Measurements from ENCODE around the gene TSPAN18.

DNA sequence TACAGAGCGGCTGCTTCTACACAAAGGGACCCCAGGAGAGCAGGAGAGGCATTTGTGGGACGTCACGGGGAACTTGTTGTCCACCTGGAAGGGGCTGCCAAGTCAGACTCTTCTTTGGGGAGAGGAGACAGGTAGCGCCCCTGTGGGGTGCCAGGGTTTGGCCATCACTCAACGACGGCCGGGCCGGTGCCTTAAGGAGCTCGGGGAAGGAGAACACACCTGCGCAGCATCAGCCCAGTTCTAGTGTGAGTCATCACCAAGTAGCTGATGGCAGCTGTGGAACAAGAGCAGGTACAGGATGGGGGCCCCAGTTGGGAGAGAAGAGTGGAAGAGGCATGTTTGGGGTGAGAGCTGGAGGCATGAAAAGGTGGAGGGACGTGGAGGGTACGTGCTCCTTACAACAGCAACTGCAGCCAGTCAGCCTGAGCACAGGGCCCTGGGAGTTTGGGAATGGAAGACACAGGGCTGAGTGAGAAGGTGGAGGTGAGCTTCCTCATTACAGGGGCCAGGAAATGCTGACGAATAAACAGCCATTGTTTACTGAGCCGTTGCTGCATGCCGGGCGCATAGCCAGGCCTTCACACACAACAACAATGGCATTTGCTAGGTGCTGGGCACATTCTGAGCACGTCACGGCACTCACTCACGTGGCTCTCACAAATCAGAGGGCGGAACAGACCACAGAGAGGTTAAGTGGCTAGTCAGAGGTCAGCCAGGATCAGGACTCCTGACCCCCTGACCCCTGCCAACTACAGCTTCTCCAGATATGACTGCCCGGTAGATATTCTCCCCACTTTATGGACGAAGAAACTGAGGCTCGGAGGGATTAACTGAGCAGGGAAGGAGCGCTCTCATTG, 253.0 kb downstream of the TSPAN18 start:
- TF ChIP-seq, protein P1, sequence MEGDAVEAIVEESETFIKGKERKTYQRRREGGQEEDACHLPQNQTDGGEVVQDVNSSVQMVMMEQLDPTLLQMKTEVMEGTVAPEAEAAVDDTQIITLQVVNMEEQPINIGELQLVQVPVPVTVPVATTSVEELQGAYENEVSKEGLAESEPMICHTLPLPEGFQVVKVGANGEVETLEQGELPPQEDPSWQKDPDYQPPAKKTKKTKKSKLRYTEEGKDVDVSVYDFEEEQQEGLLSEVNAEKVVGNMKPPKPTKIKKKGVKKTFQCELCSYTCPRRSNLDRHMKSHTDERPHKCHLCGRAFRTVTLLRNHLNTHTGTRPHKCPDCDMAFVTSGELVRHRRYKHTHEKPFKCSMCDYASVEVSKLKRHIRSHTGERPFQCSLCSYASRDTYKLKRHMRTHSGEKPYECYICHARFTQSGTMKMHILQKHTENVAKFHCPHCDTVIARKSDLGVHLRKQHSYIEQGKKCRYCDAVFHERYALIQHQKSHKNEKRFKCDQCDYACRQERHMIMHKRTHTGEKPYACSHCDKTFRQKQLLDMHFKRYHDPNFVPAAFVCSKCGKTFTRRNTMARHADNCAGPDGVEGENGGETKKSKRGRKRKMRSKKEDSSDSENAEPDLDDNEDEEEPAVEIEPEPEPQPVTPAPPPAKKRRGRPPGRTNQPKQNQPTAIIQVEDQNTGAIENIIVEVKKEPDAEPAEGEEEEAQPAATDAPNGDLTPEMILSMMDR (IDR thresholded peaks at IDR 0.05 in 2 of 3, conservative IDR thresholded peaks at IDR 0.05 in 1 of 3; ENCODE audit: borderline replicate concordance in 1 of 3, insufficient read depth in 1 of 3, low read depth in 2 of 3, low read length in 2 of 3): no peak
- TF ChIP-seq POLR2A (IDR thresholded peaks at IDR 0.05; ENCODE audit: borderline replicate concordance, extremely low read depth, insufficient read depth, insufficient read length) (no peak), EGR1 (IDR thresholded peaks at IDR 0.05; ENCODE audit: low read depth) (no peak), POLR2AphosphoS5 (IDR thresholded peaks at IDR 0.05; ENCODE audit: low read depth, low read length) (no peak), CBX3 (IDR thresholded peaks at IDR 0.05; ENCODE audit: low read depth) (no peak), RAD21 (IDR thresholded peaks at IDR 0.05; ENCODE audit: low read depth) (no peak), EZH2phosphoT487 (IDR thresholded peaks at IDR 0.05; ENCODE audit: borderline replicate concordance) (no peak), JUND (IDR thresholded peaks at IDR 0.05) (no peak), CEBPB (IDR thresholded peaks at IDR 0.05; ENCODE audit: low read depth) (no peak), EZH2 (IDR thresholded peaks at IDR 0.05) (no peak)
- TF ChIP-seq, protein P2, sequence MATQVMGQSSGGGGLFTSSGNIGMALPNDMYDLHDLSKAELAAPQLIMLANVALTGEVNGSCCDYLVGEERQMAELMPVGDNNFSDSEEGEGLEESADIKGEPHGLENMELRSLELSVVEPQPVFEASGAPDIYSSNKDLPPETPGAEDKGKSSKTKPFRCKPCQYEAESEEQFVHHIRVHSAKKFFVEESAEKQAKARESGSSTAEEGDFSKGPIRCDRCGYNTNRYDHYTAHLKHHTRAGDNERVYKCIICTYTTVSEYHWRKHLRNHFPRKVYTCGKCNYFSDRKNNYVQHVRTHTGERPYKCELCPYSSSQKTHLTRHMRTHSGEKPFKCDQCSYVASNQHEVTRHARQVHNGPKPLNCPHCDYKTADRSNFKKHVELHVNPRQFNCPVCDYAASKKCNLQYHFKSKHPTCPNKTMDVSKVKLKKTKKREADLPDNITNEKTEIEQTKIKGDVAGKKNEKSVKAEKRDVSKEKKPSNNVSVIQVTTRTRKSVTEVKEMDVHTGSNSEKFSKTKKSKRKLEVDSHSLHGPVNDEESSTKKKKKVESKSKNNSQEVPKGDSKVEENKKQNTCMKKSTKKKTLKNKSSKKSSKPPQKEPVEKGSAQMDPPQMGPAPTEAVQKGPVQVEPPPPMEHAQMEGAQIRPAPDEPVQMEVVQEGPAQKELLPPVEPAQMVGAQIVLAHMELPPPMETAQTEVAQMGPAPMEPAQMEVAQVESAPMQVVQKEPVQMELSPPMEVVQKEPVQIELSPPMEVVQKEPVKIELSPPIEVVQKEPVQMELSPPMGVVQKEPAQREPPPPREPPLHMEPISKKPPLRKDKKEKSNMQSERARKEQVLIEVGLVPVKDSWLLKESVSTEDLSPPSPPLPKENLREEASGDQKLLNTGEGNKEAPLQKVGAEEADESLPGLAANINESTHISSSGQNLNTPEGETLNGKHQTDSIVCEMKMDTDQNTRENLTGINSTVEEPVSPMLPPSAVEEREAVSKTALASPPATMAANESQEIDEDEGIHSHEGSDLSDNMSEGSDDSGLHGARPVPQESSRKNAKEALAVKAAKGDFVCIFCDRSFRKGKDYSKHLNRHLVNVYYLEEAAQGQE (IDR thresholded peaks at IDR 0.05; ENCODE audit: low read depth): no peak
- TF ChIP-seq, protein P3, sequence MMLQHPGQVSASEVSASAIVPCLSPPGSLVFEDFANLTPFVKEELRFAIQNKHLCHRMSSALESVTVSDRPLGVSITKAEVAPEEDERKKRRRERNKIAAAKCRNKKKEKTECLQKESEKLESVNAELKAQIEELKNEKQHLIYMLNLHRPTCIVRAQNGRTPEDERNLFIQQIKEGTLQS (IDR thresholded peaks at IDR 0.05): no peak

Data from HCT116 (cell line).